HepG2 (cell line): Measurements from ENCODE around the gene PLEKHO1. TPM values are rescaled to one million over a fixed set of nuclear protein-coding genes. Genes with fewer than 3 reads are reported as not detected.

Experiments used
- ATAC-seq: fragments of 200-7000 bp; cut with Tn5 transposase; 3 replicates; pipeline ENCODE4 v1.9.1; 2020; ENCODE audit warnings: mild to moderate bottlenecking, moderate library complexity
- BruUV-seq: library from RNA; stranded (reverse); fragments of 400-500 nt; replicated peaks from 2 replicates; lab custom pipeline; 2021; lab: Mats Ljungman, UMichigan
- CTCF ChIA-PET: fragments of 300-600 bp; formaldehyde crosslinking; extraction: SDS; loops from one replicate; lab custom pipeline; 2021; ENCODE audit warnings: low total read pairs, inconsistent platforms, low intra/inter-chr PET ratio; lab: Yijun Ruan, JAX
- POLR2A ChIA-PET: fragments of 350-600 bp; sonication (Branson Sonifier 250); formaldehyde crosslinking; loops from one replicate; lab custom pipeline; 2020; ENCODE audit warnings: antibody characterized with exemption, inconsistent platforms; lab: Yijun Ruan, JAX
- DNase-seq: peaks from one replicate; pipeline ENCODE4 v3.0.0-alpha.2; 2015; ENCODE audit warnings: low spot score
- FAIRE-seq: peaks from 3 replicates; lab custom pipeline; 2011; peaks lifted over from hg19 to GRCh38; lab: Jason Lieb, UNC
- H2AFZ ChIP-seq: one replicate; pipeline ENCODE4 v1.6.1; 2011; ENCODE audit warnings: low read length, inconsistent platforms
- H3K27ac ChIP-seq: fragments of 300-600 bp; 3 replicates; pipeline ENCODE4 v1.8.0; 2011; ENCODE audit warnings: mixed run types, mild to moderate bottlenecking, mixed read lengths, low read length, inconsistent platforms; ENCODE audit not compliant: insufficient read depth; ENCODE audit errors: extremely low read length
- H3K27me3 ChIP-seq, 2 experiments: fragments of 200-600 bp in 1 of 2; 2 replicates in 1 of 2; 3 replicates in 1 of 2; pipeline versions ENCODE4 v1.6.0 to v1.8.0; 2011; ENCODE audit warnings: low read length in 2 of 2, mild to moderate bottlenecking in 2 of 2, moderate library complexity in 2 of 2, inconsistent platforms in 1 of 2; ENCODE audit not compliant: insufficient read depth in 2 of 2, control insufficient read depth in 1 of 2
- H3K36me3 ChIP-seq, 2 experiments: fragments of 200-600 bp in 1 of 2; replicated peaks in 1 of 2; 2 replicates in 1 of 2; 3 replicates in 1 of 2; pipeline versions ENCODE4 v1.5.1 to v1.8.0; 2011; ENCODE audit warnings: low read length in 2 of 2, inconsistent platforms in 1 of 2; ENCODE audit not compliant: insufficient read depth in 2 of 2, control insufficient read depth in 1 of 2
- H3K4me1 ChIP-seq: 2 replicates; pipeline ENCODE4 v1.5.1; 2012; ENCODE audit warnings: low read length, inconsistent platforms; ENCODE audit not compliant: insufficient read depth
- H3K4me2 ChIP-seq: 2 replicates; pipeline ENCODE4 v1.6.0; 2011; ENCODE audit warnings: low read depth, low read length, inconsistent platforms
- H3K4me3 ChIP-seq, 3 experiments: fragments of 200-600 bp in 1 of 3; sonication (generic), shearing (Covaris generic) in 1 of 3; replicated peaks in 1 of 3; 2 replicates each; pipeline ENCODE4 v1.5.1; 2011 to 2016; ENCODE audit warnings: low read length in 3 of 3, inconsistent platforms in 2 of 3, low read depth in 2 of 3, mild to moderate bottlenecking in 2 of 3, control low read depth in 1 of 3, mixed read lengths in 1 of 3; ENCODE audit not compliant: insufficient read depth in 1 of 3
- H3K79me2 ChIP-seq: one replicate; pipeline ENCODE4 v1.6.1; 2011; ENCODE audit warnings: low read length, inconsistent platforms; ENCODE audit not compliant: insufficient read depth
- H3K9ac ChIP-seq: 2 replicates; pipeline ENCODE4 v1.6.0; 2011; ENCODE audit warnings: mild to moderate bottlenecking, low read depth, low read length, inconsistent platforms; ENCODE audit not compliant: insufficient read depth
- H3K9me3 ChIP-seq: 2 replicates; pipeline ENCODE4 v1.5.1; 2012; ENCODE audit warnings: mild to moderate bottlenecking, low read length
- H4K20me1 ChIP-seq: 2 replicates; pipeline ENCODE4 v1.6.0; 2011; ENCODE audit warnings: inconsistent platforms, mild to moderate bottlenecking, low read length, moderate library complexity; ENCODE audit not compliant: insufficient read depth
- HOXA5 ChIP-seq: sonication (generic); formaldehyde crosslinking; IDR thresholded peaks from 2 replicates; pipeline ENCODE4 v1.4.0; 2020; ENCODE audit warnings: missing genetic modification reagents
- NR3C1 ChIP-seq: sonication (generic); formaldehyde crosslinking; IDR thresholded peaks from 2 replicates; pipeline ENCODE4 v1.4.0; 2020; ENCODE audit warnings: missing genetic modification reagents
- ZNF275 ChIP-seq: sonication (generic); formaldehyde crosslinking; IDR thresholded peaks from 2 replicates; pipeline ENCODE4 v1.8.0; 2022; ENCODE audit warnings: missing genetic modification reagents, mild to moderate bottlenecking, inconsistent platforms, borderline replicate concordance
- ZNF350 ChIP-seq: sonication (generic); formaldehyde crosslinking; IDR thresholded peaks from 2 replicates; pipeline ENCODE4 v1.4.0; 2020; ENCODE audit warnings: mild to moderate bottlenecking, low read depth, missing genetic modification reagents, borderline replicate concordance
- ZNF710 ChIP-seq: sonication (generic); formaldehyde crosslinking; IDR thresholded peaks from 2 replicates; pipeline ENCODE4 v1.5.0; 2020; ENCODE audit warnings: mild to moderate bottlenecking, missing genetic modification reagents, borderline replicate concordance
- WGBS: methylation state at CpG from one replicate; pipeline ENCODE4 v1.1.6; 2017; ENCODE audit warnings: low lambda C conversion rate; 5-methylcytosine and 5-hydroxymethylcytosine counted together
- in situ Hi-C: cut with HindIII; loops from 2 replicates; pipeline ENCODE4 v1.10.0; 2017; ENCODE audit warnings: low pct_unique_long_range_greater_than_20kb; ENCODE audit not compliant: extremely low pct_ligation_motif_present
- intact Hi-C: fragments of 100-400 bp; cut with micrococcal nuclease; formaldehyde crosslinking; loops from one replicate; pipeline ENCODE4 v1.10.0; 2022; ENCODE audit not compliant: unreplicated experiment
- polyA plus RNA-seq, 8 experiments: library from polyadenylated mRNA; depleted of rRNA in 3 of 8; stranded (reverse) in 7 of 8; unstranded in 1 of 8; fragments of >200 nt; fragmentation: Illumina TruSeq in 4 of 8; extraction: Trizol in 4 of 8; gene quantifications; 2 replicates each; pipeline versions ENCODE4 v1.2.1 to v1.2.3, GENCODE V29; 2011 to 2016; ENCODE audit warnings: low read depth in 4 of 8, missing spikeins in 1 of 8, mixed read lengths in 1 of 8; ENCODE audit not compliant: insufficient read depth in 1 of 8
- total RNA-seq, 5 experiments: library from RNA; depleted of rRNA; stranded (reverse); fragments of >200 nt; fragmentation: Illumina TruSeq; extraction: Trizol; gene quantifications; 2 replicates each; pipeline ENCODE4 v1.2.3, GENCODE V29; 2016; ENCODE audit warnings: low read depth in 1 of 5
- TF ChIP-seq, protein P1 (sequence below): IDR thresholded peaks from 2 replicates; pipeline ENCODE4 v1.6.1; 2016; ENCODE audit warnings: mild to moderate bottlenecking
- TF ChIP-seq, protein P2 (sequence below): sonication (generic); formaldehyde crosslinking; IDR thresholded peaks from 2 replicates; pipeline ENCODE4 v1.4.0; 2020; ENCODE audit warnings: low read depth, mild to moderate bottlenecking, missing genetic modification reagents

PLEKHO1 gene
- total and polyA plus RNA-seq, 2 of the 13 experiments (the other 11 are each of a cell fraction or from before 2014, with no cell fraction given) = 9.8 to 10.1 TPM

DNA sequence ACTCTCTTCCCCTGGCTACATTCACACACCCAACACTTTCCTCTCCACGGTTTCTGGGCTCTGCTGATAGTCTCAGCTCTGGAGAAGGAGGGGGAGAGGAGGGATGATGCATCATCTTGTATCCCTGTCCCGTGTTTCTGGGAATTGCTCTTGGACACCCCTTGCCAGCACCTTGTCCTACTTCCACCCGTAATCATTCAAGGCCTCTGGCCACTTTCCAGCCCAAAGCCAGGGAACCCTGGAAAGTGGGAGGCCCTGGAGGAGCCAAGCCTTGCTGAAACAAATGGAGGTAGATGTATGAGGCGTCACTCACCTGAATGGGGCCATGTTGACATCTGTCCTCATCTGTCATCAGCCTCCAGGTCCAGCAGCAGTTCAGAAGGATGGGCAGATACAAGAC, 4.4 kb downstream of the PLEKHO1 start:
- no peaks in the 10 kb centered on the region for H4K20me1 ChIP-seq
- peaks cover 1 to 25% of the 10 kb centered on the region in 2 experiments; a peak in 4 of 5 replicates for H3K36me3 ChIP-seq
- H3K4me1 ChIP-seq = peaks cover 20% of the 10 kb centered on the region
- DNase-seq (no peak), ATAC-seq (no peak), FAIRE-seq (no peak)
- TF ChIP-seq ZNF710 (CRISPR knock-in tag) = no peak
- TF ChIP-seq, protein P1, sequence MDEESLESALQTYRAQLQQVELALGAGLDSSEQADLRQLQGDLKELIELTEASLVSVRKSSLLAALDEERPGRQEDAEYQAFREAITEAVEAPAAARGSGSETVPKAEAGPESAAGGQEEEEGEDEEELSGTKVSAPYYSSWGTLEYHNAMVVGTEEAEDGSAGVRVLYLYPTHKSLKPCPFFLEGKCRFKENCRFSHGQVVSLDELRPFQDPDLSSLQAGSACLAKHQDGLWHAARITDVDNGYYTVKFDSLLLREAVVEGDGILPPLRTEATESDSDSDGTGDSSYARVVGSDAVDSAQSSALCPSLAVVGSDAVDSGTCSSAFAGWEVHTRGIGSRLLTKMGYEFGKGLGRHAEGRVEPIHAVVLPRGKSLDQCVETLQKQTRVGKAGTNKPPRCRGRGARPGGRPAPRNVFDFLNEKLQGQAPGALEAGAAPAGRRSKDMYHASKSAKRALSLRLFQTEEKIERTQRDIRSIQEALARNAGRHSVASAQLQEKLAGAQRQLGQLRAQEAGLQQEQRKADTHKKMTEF (CRISPR knock-in tag) = no peak
- TF ChIP-seq ZNF275 (CRISPR knock-in tag) = no peak
- TF ChIP-seq ZNF350 = no peak
- TF ChIP-seq, protein P2, sequence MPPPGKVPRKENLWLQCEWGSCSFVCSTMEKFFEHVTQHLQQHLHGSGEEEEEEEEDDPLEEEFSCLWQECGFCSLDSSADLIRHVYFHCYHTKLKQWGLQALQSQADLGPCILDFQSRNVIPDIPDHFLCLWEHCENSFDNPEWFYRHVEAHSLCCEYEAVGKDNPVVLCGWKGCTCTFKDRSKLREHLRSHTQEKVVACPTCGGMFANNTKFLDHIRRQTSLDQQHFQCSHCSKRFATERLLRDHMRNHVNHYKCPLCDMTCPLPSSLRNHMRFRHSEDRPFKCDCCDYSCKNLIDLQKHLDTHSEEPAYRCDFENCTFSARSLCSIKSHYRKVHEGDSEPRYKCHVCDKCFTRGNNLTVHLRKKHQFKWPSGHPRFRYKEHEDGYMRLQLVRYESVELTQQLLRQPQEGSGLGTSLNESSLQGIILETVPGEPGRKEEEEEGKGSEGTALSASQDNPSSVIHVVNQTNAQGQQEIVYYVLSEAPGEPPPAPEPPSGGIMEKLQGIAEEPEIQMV (CRISPR knock-in tag) = no peak
- TF ChIP-seq HOXA5 (CRISPR knock-in tag) = no peak
- no peak for TF ChIP-seq NR3C1 (CRISPR knock-in tag)
- no TSS peak for BruUV-seq
- no peaks in the 10 kb centered on the region for H3K9me3 ChIP-seq
- in situ Hi-C loops = no loop called here
- CTCF ChIA-PET = no interaction called here
- 86% methylated on average over 4 of the region's 4 CpGs for WGBS
- intact Hi-C loops = no loop called here
- no peak overlapping the region for H3K4me2 ChIP-seq
- no peak overlapping the region for H3K9ac ChIP-seq
- no peaks in the 10 kb centered on the region for H3K27me3 ChIP-seq
- no peak overlapping the region for H2AFZ ChIP-seq
- H3K4me3 ChIP-seq = no peak overlapping the region
- POLR2A ChIA-PET = no interaction called here
- no peak overlapping the region for H3K27ac ChIP-seq
- no peaks in the 10 kb centered on the region for H3K79me2 ChIP-seq
